Subcutaneous adipose tissue (tissue), 4 donors: ENCODE results near the gene PXYLP1. TPM values are rescaled to one million over a fixed set of nuclear protein-coding genes. Genes with fewer than 3 reads are reported as not detected.

ENCODE experiments used
- CTCF ChIP-seq: fragments of 450-650 bp; IDR thresholded peaks from one replicate; pipeline ENCODE4 v1.5.1; 2016; ENCODE audit warnings: low read depth, mild to moderate bottlenecking, control low read depth, antibody characterized with exemption, moderate library complexity
- total RNA-seq, 4 donors: library from RNA; depleted of rRNA; stranded (reverse); fragments of >200 nt; gene quantifications; one replicate each; pipeline ENCODE4 v1.1.0, GENCODE V29; 2016

PXYLP1 gene
- total RNA-seq, 4 donors from 2014 or later = 5.4 to 12.8 (median 9.6) TPM

- TF ChIP-seq CTCF = no peak
Measured at GRCh38 chr3:141242377-141243092, 10.9 kb downstream of the PXYLP1 start.

GRCh38 chr3:141243271-141243707 is 11.7 kb downstream of the PXYLP1 start:
- no peak for TF ChIP-seq CTCF

GRCh38 chr3:141246224-141246957 is 14.8 kb downstream of the PXYLP1 start:
- no peak for TF ChIP-seq CTCF

DNA sequence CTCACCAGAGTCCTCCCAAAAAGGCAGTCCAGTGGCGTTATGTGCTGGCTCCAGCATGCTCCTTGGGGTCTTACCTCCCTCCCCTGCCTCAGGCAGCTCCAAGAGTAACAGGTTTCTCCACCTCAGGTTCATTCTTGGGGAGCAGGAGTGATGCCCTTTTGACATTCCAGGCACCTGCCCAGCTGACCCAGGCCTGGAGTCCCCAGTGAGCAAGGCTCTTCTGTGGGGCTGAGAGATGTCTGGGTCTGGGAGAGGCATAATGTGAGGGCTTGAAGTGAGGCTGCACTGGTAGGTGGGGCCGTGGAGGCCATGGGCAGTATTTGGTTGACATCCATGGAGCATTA is 15.3 kb downstream of the PXYLP1 start:
- no peak for TF ChIP-seq CTCF

- TF ChIP-seq CTCF = no peak
Measured at GRCh38 chr3:141248064-141248463, 16.4 kb downstream of the PXYLP1 start.

GRCh38 chr3:141249041-141249440 is 17.4 kb downstream of the PXYLP1 start:
- TF ChIP-seq CTCF = no peak

- TF ChIP-seq CTCF = no peak
Measured at GRCh38 chr3:141250342-141250741, 18.7 kb downstream of the PXYLP1 start.
